ENCODE results near the gene ACLY.
"Not testable (repeated sequence)": the region's sequence is repeated elsewhere in the genome, so short reads cannot be mapped to it uniquely, and the experiment has no call there.

ACLY gene

GRCh38 chr17:41910701-41911391, 7.9 kb downstream of the ACLY start:
- DNase-seq (ENCODE audit: low spot score), result no peak

- DNase-seq (ENCODE audit: low spot score), result no peak
Observed at GRCh38 chr17:41909088-41909487, 9.7 kb downstream of the ACLY start.

- DNase-seq (ENCODE audit: low spot score), result no peak
Observed at GRCh38 chr17:41907633-41908539, 10.9 kb downstream of the ACLY start.

GRCh38 chr17:41907185-41907556, 11.6 kb downstream of the ACLY start:
- DNase-seq (ENCODE audit: low spot score), result no peak

GRCh38 chr17:41906465-41907184, 12.1 kb downstream of the ACLY start:
- no peak for DNase-seq (ENCODE audit: low spot score)

GRCh38 chr17:41905172-41905571, 13.6 kb downstream of the ACLY start:
- no peak for DNase-seq (ENCODE audit: low spot score)

GRCh38 chr17:41904242-41904841, 14.4 kb downstream of the ACLY start:
- no peak for DNase-seq (ENCODE audit: low spot score)

GRCh38 chr17:41901646-41902045, 17.1 kb downstream of the ACLY start:
- no peak for DNase-seq (ENCODE audit: low spot score)

GRCh38 chr17:41896726-41897125, 22.0 kb downstream of the ACLY start:
- DNase-seq (ENCODE audit: low spot score), result no peak

GRCh38 chr17:41895617-41896016, 23.1 kb downstream of the ACLY start:
- DNase-seq (ENCODE audit: low spot score), result no peak

GRCh38 chr17:41894791-41895331, 23.9 kb downstream of the ACLY start:
- no peak for DNase-seq (ENCODE audit: low spot score)

GRCh38 chr17:41893384-41893783, 25.4 kb downstream of the ACLY start:
- DNase-seq (ENCODE audit: low spot score), result no peak

- DNase-seq (ENCODE audit: low spot score), result no peak
Observed at GRCh38 chr17:41892021-41892376, 26.8 kb downstream of the ACLY start.

GRCh38 chr17:41891135-41892020, 27.4 kb downstream of the ACLY start:
- no peak for DNase-seq (ENCODE audit: low spot score)

- no peak for DNase-seq (ENCODE audit: low spot score)
Observed at GRCh38 chr17:41888332-41888965, 30.3 kb downstream of the ACLY start.

GRCh38 chr17:41885733-41886132, 33.0 kb downstream of the ACLY start:
- DNase-seq (ENCODE audit: low spot score), result peak; percentile 39

- DNase-seq (ENCODE audit: low spot score), result no peak
Observed at GRCh38 chr17:41882756-41883155, 36.0 kb downstream of the ACLY start.

- no peak for DNase-seq (ENCODE audit: low spot score)
Observed at GRCh38 chr17:41880130-41880529, 38.6 kb downstream of the ACLY start.

GRCh38 chr17:41874293-41874670, 44.5 kb downstream of the ACLY start:
- DNase-seq (ENCODE audit: low spot score), result not testable (repeated sequence)

- no peak for DNase-seq (ENCODE audit: low spot score)
Observed at GRCh38 chr17:41873559-41874292, 45.0 kb downstream of the ACLY start.

Measured in iPS-NIHi11 (cell line).